ENCODE data around the gene GUCA1A.

DNA sequence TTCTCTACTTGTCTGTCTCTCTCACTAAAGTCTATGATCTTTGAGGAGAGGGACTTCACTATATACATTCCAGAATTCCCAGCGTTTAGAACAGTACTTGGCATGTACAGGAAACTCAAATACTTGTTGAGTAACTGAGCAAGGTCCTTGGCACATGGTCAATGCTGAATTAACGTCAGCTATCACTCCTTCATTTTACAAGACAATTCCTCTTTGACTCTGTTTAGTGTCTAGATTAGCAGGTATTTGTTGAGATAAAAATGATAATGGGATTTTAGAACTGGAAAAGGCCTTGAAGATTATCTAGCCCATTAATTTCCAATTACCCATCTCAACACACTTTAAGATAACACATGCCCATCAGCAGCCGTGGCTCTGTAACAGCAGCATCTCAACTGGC is 28.2 kb downstream of the GUCA1A start:
- no peak for TF ChIP-seq CTCF (IDR thresholded peaks at IDR 0.05)
- no peak for TF ChIP-seq POLR2A (IDR thresholded peaks at IDR 0.05)
